WTC11 (cell line): ENCODE results near the gene SSR1. TPM values are rescaled to one million over a fixed set of nuclear protein-coding genes. Genes with fewer than 3 reads are reported as not detected.

Experiments
- ATAC-seq: fragments of 200-7000 bp; cut with Tn5 transposase; 2 replicates; pipeline ENCODE4 v1.10.0; 2021; ENCODE audit warnings: mild to moderate bottlenecking, moderate library complexity
- CTCF ChIA-PET: fragments of 300-600 bp; sonication (Branson Sonifier 250); formaldehyde crosslinking; loops from one replicate; lab custom pipeline; 2021; ENCODE audit warnings: antibody characterized with exemption; lab: Charles Lee
- POLR2A ChIA-PET: fragments of 350-600 bp; sonication (Branson Sonifier 250); formaldehyde crosslinking; loops from one replicate; lab custom pipeline; 2021; ENCODE audit warnings: antibody characterized with exemption; lab: Charles Lee
- DNase-seq: peaks from one replicate; pipeline ENCODE4 v3.0.0; 2021; ENCODE audit warnings: low spot score
- H3K27ac Mint-ChIP-seq: 2 replicates; pipeline ENCODE4 v1.8.0; 2021; ENCODE audit warnings: mixed read lengths
- H3K27me3 Mint-ChIP-seq: 2 replicates; pipeline ENCODE4 v1.8.0; 2021; ENCODE audit warnings: low read depth, mild to moderate bottlenecking, moderate library complexity, mixed read lengths
- H3K36me3 Mint-ChIP-seq: 2 replicates; pipeline ENCODE4 v1.8.0; 2021; ENCODE audit warnings: mixed read lengths
- H3K4me1 Mint-ChIP-seq: 2 replicates; pipeline ENCODE4 v1.8.0; 2022; ENCODE audit warnings: mixed read lengths
- H3K4me3 Mint-ChIP-seq: 2 replicates; pipeline ENCODE4 v1.8.0; 2021; ENCODE audit warnings: mild to moderate bottlenecking, moderate library complexity, mixed read lengths
- H3K9me3 Mint-ChIP-seq: 2 replicates; pipeline ENCODE4 v1.8.0; 2021; ENCODE audit warnings: mixed read lengths
- AR ChIP-seq: fragments of 250-450 bp; sonication (Bioruptor Pico); IDR thresholded peaks from 2 replicates; pipeline ENCODE4 v1.9.0; 2021; ENCODE audit warnings: mild to moderate bottlenecking
- CTCF ChIP-seq: fragments of 200-600 bp; IDR thresholded peaks from 2 replicates; pipeline ENCODE4 v1.8.0; 2022; ENCODE audit warnings: antibody characterized with exemption
- ESRRA ChIP-seq: sonication (generic); formaldehyde crosslinking; IDR thresholded peaks from 2 replicates; pipeline ENCODE4 v1.8.1; 2022; ENCODE audit warnings: mild to moderate bottlenecking, missing genetic modification reagents, borderline replicate concordance
- FOXJ3 ChIP-seq: sonication (generic); formaldehyde crosslinking; IDR thresholded peaks from 2 replicates; pipeline ENCODE4 v1.9.0; 2021; ENCODE audit warnings: missing genetic modification reagents, mild to moderate bottlenecking, borderline replicate concordance
- GABPB1 ChIP-seq: sonication (generic); formaldehyde crosslinking; IDR thresholded peaks from 2 replicates; pipeline ENCODE4 v1.8.1; 2023; ENCODE audit warnings: mild to moderate bottlenecking, missing genetic modification reagents
- GTF2I ChIP-seq: fragments of 250-450 bp; sonication (Bioruptor Pico); conservative IDR thresholded peaks from 2 replicates; pipeline ENCODE4 v1.4.0; 2021; ENCODE audit warnings: mild to moderate bottlenecking
- MXD4 ChIP-seq: fragments of 250-450 bp; sonication (Bioruptor Pico); IDR thresholded peaks from 2 replicates; pipeline ENCODE4 v1.8.0; 2021; ENCODE audit warnings: mild to moderate bottlenecking, moderate library complexity, borderline replicate concordance
- NFYB ChIP-seq: sonication (generic); formaldehyde crosslinking; conservative IDR thresholded peaks from 2 replicates; pipeline ENCODE4 v1.8.0; 2022; ENCODE audit warnings: low read depth, missing genetic modification reagents
- SMAD4 ChIP-seq: sonication (generic); formaldehyde crosslinking; IDR thresholded peaks from 2 replicates; pipeline ENCODE4 v1.8.0; 2022; ENCODE audit warnings: mild to moderate bottlenecking, missing genetic modification reagents
- TEAD4 ChIP-seq: sonication (generic); formaldehyde crosslinking; IDR thresholded peaks from 2 replicates; pipeline ENCODE4 v1.8.0; 2022; ENCODE audit warnings: mild to moderate bottlenecking, missing genetic modification reagents
- ZNF219 ChIP-seq: sonication (generic); formaldehyde crosslinking; IDR thresholded peaks from 2 replicates; pipeline ENCODE4 v1.8.0; 2023; ENCODE audit warnings: missing genetic modification reagents, mild to moderate bottlenecking, borderline replicate concordance
- total RNA-seq: library from RNA; stranded (reverse); gene quantifications from 3 replicates; pipeline ENCODE4 v1.2.3, GENCODE V29; 2021
- TF ChIP-seq, protein P1 (sequence below): sonication (generic); formaldehyde crosslinking; IDR thresholded peaks from 2 replicates; pipeline ENCODE4 v1.8.1; 2023; ENCODE audit warnings: mild to moderate bottlenecking, missing genetic modification reagents, borderline replicate concordance

SSR1 gene
- total RNA-seq, 1 experiment from 2014 or later, result 96.7 TPM

- TF ChIP-seq SMAD4 (no peak), ZNF219 (no peak), AR (no peak)
- TF ChIP-seq, protein P1, sequence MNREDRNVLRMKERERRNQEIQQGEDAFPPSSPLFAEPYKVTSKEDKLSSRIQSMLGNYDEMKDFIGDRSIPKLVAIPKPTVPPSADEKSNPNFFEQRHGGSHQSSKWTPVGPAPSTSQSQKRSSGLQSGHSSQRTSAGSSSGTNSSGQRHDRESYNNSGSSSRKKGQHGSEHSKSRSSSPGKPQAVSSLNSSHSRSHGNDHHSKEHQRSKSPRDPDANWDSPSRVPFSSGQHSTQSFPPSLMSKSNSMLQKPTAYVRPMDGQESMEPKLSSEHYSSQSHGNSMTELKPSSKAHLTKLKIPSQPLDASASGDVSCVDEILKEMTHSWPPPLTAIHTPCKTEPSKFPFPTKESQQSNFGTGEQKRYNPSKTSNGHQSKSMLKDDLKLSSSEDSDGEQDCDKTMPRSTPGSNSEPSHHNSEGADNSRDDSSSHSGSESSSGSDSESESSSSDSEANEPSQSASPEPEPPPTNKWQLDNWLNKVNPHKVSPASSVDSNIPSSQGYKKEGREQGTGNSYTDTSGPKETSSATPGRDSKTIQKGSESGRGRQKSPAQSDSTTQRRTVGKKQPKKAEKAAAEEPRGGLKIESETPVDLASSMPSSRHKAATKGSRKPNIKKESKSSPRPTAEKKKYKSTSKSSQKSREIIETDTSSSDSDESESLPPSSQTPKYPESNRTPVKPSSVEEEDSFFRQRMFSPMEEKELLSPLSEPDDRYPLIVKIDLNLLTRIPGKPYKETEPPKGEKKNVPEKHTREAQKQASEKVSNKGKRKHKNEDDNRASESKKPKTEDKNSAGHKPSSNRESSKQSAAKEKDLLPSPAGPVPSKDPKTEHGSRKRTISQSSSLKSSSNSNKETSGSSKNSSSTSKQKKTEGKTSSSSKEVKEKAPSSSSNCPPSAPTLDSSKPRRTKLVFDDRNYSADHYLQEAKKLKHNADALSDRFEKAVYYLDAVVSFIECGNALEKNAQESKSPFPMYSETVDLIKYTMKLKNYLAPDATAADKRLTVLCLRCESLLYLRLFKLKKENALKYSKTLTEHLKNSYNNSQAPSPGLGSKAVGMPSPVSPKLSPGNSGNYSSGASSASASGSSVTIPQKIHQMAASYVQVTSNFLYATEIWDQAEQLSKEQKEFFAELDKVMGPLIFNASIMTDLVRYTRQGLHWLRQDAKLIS (CRISPR knock-in tag), result no peak
Measured at GRCh38 chr6:7268816-7269555, 44.0 kb downstream of the SSR1 start (continued).

DNA sequence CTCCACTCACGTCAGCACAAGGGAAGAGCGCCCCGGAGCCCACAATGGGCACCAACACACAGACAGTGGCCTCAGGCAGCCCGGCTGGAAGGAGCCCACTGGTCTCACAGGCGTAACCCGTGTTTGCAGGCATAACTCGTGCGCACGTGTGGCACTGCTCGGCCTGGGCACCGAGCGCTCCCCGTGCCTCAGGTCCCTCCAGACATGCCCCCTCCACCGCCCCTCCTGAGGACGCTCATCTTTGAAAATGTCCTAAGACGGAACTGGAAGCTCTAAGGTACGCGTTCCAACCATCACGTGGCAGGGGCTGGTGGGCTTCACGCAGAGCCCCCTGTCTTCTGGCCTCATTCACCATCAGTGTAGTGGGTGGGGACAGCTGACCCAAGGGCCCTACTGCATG lies 44.6 kb downstream of the SSR1 start:
- no peak overlapping the region for H3K27ac Mint-ChIP-seq
- H3K27me3 Mint-ChIP-seq, result no peaks in the 10 kb centered on the region
- H3K36me3 Mint-ChIP-seq, result no peaks in the 10 kb centered on the region
- no peaks in the 10 kb centered on the region for H3K4me1 Mint-ChIP-seq
- no peaks in the 10 kb centered on the region for H3K9me3 Mint-ChIP-seq
- POLR2A ChIA-PET, result no interaction called here
- DNase-seq (no peak), ATAC-seq (no peak)
- CTCF ChIA-PET, result no interaction called here
- no peak overlapping the region for H3K4me3 Mint-ChIP-seq
- TF ChIP-seq AR (no peak), NFYB (CRISPR knock-in tag) (no peak), MXD4 (CRISPR knock-in tag) (no peak), ESRRA (CRISPR knock-in tag) (no peak), CTCF (no peak), TEAD4 (no peak), GABPB1 (no peak), GTF2I (CRISPR knock-in tag) (no peak), FOXJ3 (CRISPR knock-in tag) (no peak)
